HFFc6 (cell line): ENCODE data around the gene ZCCHC7. TPM values are rescaled to one million over a fixed set of nuclear protein-coding genes. Genes with fewer than 3 reads are reported as not detected.

Experiments used
- DNase-seq: peaks from one replicate; pipeline ENCODE4 v3.0.0-alpha.2; 2018
- H3K27ac Mint-ChIP-seq: 2 replicates; pipeline ENCODE4 v1.8.0; 2020; ENCODE audit warnings: mild to moderate bottlenecking, mixed read lengths
- H3K27me3 Mint-ChIP-seq: 2 replicates; pipeline ENCODE4 v1.8.0; 2021; ENCODE audit warnings: mild to moderate bottlenecking, moderate library complexity, mixed read lengths; ENCODE audit not compliant: insufficient read depth
- H3K36me3 Mint-ChIP-seq: 2 replicates; pipeline ENCODE4 v1.8.0; 2021; ENCODE audit warnings: low read depth, mixed read lengths
- H3K4me1 Mint-ChIP-seq: 2 replicates; pipeline ENCODE4 v1.8.0; 2020; ENCODE audit warnings: low read depth, mixed read lengths
- H3K4me3 Mint-ChIP-seq: 2 replicates; pipeline ENCODE4 v1.8.0; 2020; ENCODE audit warnings: mild to moderate bottlenecking, moderate library complexity, mixed read lengths
- H3K9me3 Mint-ChIP-seq: 2 replicates; pipeline ENCODE4 v1.8.0; 2020; ENCODE audit warnings: mild to moderate bottlenecking, mixed read lengths
- CTCF ChIP-seq: fragments of 200-600 bp; sonication (generic); IDR thresholded peaks from 2 replicates; pipeline ENCODE4 v1.5.0; 2021; ENCODE audit warnings: antibody characterized with exemption, mild to moderate bottlenecking
- total RNA-seq, 6 experiments: library from RNA; stranded (reverse); fragmentation: NEBNext Ultra II Directional; extraction: Animal tissue kit (Norgen Biotek cat#: 25700); gene quantifications; 2 replicates in 1 of 6; 3 replicates in 5 of 6; pipeline ENCODE4 v1.2.3, GENCODE V29; 2021

Gene ZCCHC7
- total RNA-seq, 6 experiments from 2014 or later, result 18.5 to 22.9 (median 18.8) TPM

GRCh38 chr9:37151812-37152211, 31.4 kb downstream of the ZCCHC7 start:
- DNase-seq, result no peak
- H3K27ac Mint-ChIP-seq, result no peak overlapping the region
- no peak overlapping the region for H3K4me3 Mint-ChIP-seq
- peaks cover 27% of the 10 kb centered on the region for H3K4me1 Mint-ChIP-seq
- no peak for TF ChIP-seq CTCF
- peaks cover 28% of the 10 kb centered on the region for H3K36me3 Mint-ChIP-seq
- H3K27me3 Mint-ChIP-seq, result no peaks in the 10 kb centered on the region; the same call in 1 of the 2 replicates
- no peaks in the 10 kb centered on the region for H3K9me3 Mint-ChIP-seq

- no peak for TF ChIP-seq CTCF
- H3K4me3 Mint-ChIP-seq, result no peak overlapping the region
- H3K4me1 Mint-ChIP-seq, result peaks cover 33% of the 10 kb centered on the region
- H3K36me3 Mint-ChIP-seq, result peaks cover 28% of the 10 kb centered on the region
- H3K27ac Mint-ChIP-seq, result no peak overlapping the region; the same call in 1 of the 2 replicates
- no peaks in the 10 kb centered on the region for H3K9me3 Mint-ChIP-seq
- no peak for DNase-seq
- H3K27me3 Mint-ChIP-seq, result no peaks in the 10 kb centered on the region; the same call in 1 of the 2 replicates
Observed at GRCh38 chr9:37152365-37152764, 32.0 kb downstream of the ZCCHC7 start.

- no peak overlapping the region for H3K4me3 Mint-ChIP-seq
- no peak for DNase-seq
Observed at GRCh38 chr9:37155601-37156000, 35.2 kb downstream of the ZCCHC7 start.

GRCh38 chr9:37156205-37156604, 35.8 kb downstream of the ZCCHC7 start:
- Mint-ChIP-seq H3K4me3 (no peak overlapping the region), H3K27me3 (no peaks in the 10 kb centered on the region; the same call in 1 of the 2 replicates), H3K4me1 (peaks cover 42% of the 10 kb centered on the region), H3K36me3 (peaks cover 30% of the 10 kb centered on the region), H3K9me3 (no peaks in the 10 kb centered on the region), H3K27ac (no peak overlapping the region)
- TF ChIP-seq CTCF, result no peak
- no peak for DNase-seq

More at GRCh38 chr9:37155601-37156000, 35.2 kb downstream of the ZCCHC7 start:
- Mint-ChIP-seq H3K36me3 (peaks cover 30% of the 10 kb centered on the region), H3K9me3 (no peaks in the 10 kb centered on the region), H3K27me3 (no peaks in the 10 kb centered on the region; the same call in 1 of the 2 replicates), H3K27ac (no peak overlapping the region), H3K4me1 (peaks cover 42% of the 10 kb centered on the region)
- TF ChIP-seq CTCF, result no peak

- DNase-seq, result peak; percentile 13
- peaks cover 38% of the 10 kb centered on the region for H3K4me1 Mint-ChIP-seq
- H3K27ac Mint-ChIP-seq, result peak overlapping the region; percentile 22; the same call in 1 of the 2 replicates
- no peaks in the 10 kb centered on the region for H3K9me3 Mint-ChIP-seq
- no peak for TF ChIP-seq CTCF
- peaks cover 35% of the 10 kb centered on the region for H3K36me3 Mint-ChIP-seq
- no peak overlapping the region for H3K4me3 Mint-ChIP-seq
- no peaks in the 10 kb centered on the region; the same call in 1 of the 2 replicates for H3K27me3 Mint-ChIP-seq
Observed at GRCh38 chr9:37156781-37157356, 36.5 kb downstream of the ZCCHC7 start.
